Measurements from ENCODE around the gene HPS1.

Gene HPS1

GRCh38 chr10:98414932-98415730, 31.6 kb downstream of the HPS1 start, which contains the start of gene PYROXD2:
Gene PYROXD2 (minus strand): TSS chr10:98415182. CDS start chr10:98415135, 47 bp downstream.
- Histone ChIP-seq H3K9ac (ENCODE audit: low read length) (peak within 1 kb of the TSS; percentile 40; the same call in 1 of the 2 replicates), H3K4me2 (ENCODE audit: low read depth, low read length) (peak within 1 kb of the TSS; percentile 44)
- TF ChIP-seq EZH2 (optimal IDR thresholded peaks at IDR 0.05; ENCODE audit: low read depth, low read length) (no peak), EZH2phosphoT487 (IDR thresholded peaks at IDR 0.05; ENCODE audit: low read length) (no peak)
- TF ChIP-seq, protein P1, sequence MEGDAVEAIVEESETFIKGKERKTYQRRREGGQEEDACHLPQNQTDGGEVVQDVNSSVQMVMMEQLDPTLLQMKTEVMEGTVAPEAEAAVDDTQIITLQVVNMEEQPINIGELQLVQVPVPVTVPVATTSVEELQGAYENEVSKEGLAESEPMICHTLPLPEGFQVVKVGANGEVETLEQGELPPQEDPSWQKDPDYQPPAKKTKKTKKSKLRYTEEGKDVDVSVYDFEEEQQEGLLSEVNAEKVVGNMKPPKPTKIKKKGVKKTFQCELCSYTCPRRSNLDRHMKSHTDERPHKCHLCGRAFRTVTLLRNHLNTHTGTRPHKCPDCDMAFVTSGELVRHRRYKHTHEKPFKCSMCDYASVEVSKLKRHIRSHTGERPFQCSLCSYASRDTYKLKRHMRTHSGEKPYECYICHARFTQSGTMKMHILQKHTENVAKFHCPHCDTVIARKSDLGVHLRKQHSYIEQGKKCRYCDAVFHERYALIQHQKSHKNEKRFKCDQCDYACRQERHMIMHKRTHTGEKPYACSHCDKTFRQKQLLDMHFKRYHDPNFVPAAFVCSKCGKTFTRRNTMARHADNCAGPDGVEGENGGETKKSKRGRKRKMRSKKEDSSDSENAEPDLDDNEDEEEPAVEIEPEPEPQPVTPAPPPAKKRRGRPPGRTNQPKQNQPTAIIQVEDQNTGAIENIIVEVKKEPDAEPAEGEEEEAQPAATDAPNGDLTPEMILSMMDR (IDR thresholded peaks at IDR 0.05; ENCODE audit: low read length), result no peak

DNA sequence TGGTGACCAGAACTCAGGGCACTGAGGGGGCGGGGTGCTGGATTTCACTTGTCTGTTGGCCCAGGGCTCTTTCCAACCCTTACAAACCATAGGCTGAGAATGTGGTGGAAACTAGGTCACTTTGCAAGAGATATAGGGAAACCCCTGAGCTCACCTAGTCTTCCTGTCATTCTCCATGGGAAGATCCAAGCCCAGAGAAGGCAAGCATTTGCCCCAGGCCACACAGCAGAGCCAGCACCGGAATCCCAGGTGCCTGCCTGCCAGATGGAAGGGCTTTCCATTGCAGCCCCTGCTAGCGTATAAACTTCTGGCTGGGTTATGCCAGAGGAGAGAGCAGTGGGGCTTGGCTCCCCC, 32.2 kb downstream of the HPS1 start:
- Histone ChIP-seq H2AFZ (ENCODE audit: low read length) (no peak overlapping the region), H3K27me3 (replicated peaks; ENCODE audit: insufficient read depth, low read length) (no peaks in the 10 kb centered on the region), H3K9me2 (replicated peaks; ENCODE audit: insufficient read depth, low read length) (no peaks in the 10 kb centered on the region), H3F3A (ENCODE audit: insufficient read depth, low read length) (peaks cover 18% of the 10 kb centered on the region), H3K36me3 (replicated peaks; ENCODE audit: insufficient read depth, low read length) (no peaks in the 10 kb centered on the region), H3K9ac (ENCODE audit: low read length) (peak overlapping the region; percentile 40; the same call in 1 of the 2 replicates), H3K4me3 (ENCODE audit: low read length) (peak overlapping the region; percentile 62), H3K4me1 (ENCODE audit: low read length) (peaks cover 34% of the 10 kb centered on the region), H3K79me2 (ENCODE audit: low read length) (peaks cover 9% of the 10 kb centered on the region), H4K20me1 (ENCODE audit: insufficient read depth, low read length) (no peaks in the 10 kb centered on the region), H3K9me3 (replicated peaks; ENCODE audit: insufficient read depth, low read length) (no peaks in the 10 kb centered on the region), H3K4me2 (ENCODE audit: low read depth, low read length) (peak overlapping the region; percentile 44), H3K27ac (ENCODE audit: low read length) (peak overlapping the region; percentile 16; the same call in 1 of the 2 replicates)
- DNase-seq, result no peak
- TF ChIP-seq EZH2phosphoT487 (IDR thresholded peaks at IDR 0.05; ENCODE audit: low read length), result no peak
- no peak for TF ChIP-seq EZH2 (optimal IDR thresholded peaks at IDR 0.05; ENCODE audit: low read depth, low read length)
- TF ChIP-seq, protein P1 (IDR thresholded peaks at IDR 0.05; ENCODE audit: low read length), result no peak

More at GRCh38 chr10:98414932-98415730, 31.6 kb downstream of the HPS1 start, which contains the start of gene PYROXD2:
- peak; percentile 76 for DNase-seq
- H3K9me2 ChIP-seq (replicated peaks; ENCODE audit: insufficient read depth, low read length), result no peaks in the 10 kb centered on the region
- H3K4me1 ChIP-seq (ENCODE audit: low read length), result peaks cover 34% of the 10 kb centered on the region
- no peaks in the 10 kb centered on the region for H3K9me3 ChIP-seq (replicated peaks; ENCODE audit: insufficient read depth, low read length)
- no peaks in the 10 kb centered on the region for H3K27me3 ChIP-seq (replicated peaks; ENCODE audit: insufficient read depth, low read length)
- H3K79me2 ChIP-seq (ENCODE audit: low read length), result peaks cover 9% of the 10 kb centered on the region
- no peaks in the 10 kb centered on the region for H3K36me3 ChIP-seq (replicated peaks; ENCODE audit: insufficient read depth, low read length)
- H3F3A ChIP-seq (ENCODE audit: insufficient read depth, low read length), result peaks cover 18% of the 10 kb centered on the region
- H3K27ac ChIP-seq (ENCODE audit: low read length), result peak within 1 kb of the TSS; percentile 16; the same call in 1 of the 2 replicates
- H2AFZ ChIP-seq (ENCODE audit: low read length), result peak within 1 kb of the TSS; percentile 25; the same call in 1 of the 2 replicates
- H4K20me1 ChIP-seq (ENCODE audit: insufficient read depth, low read length), result no peaks in the 10 kb centered on the region
- H3K4me3 ChIP-seq (ENCODE audit: low read length), result peak within 1 kb of the TSS; percentile 62

GRCh38 chr10:98411768-98412167, 35.0 kb downstream of the HPS1 start:
- no peaks in the 10 kb centered on the region for H3K36me3 ChIP-seq (replicated peaks; ENCODE audit: insufficient read depth, low read length)
- H3K9me2 ChIP-seq (replicated peaks; ENCODE audit: insufficient read depth, low read length), result no peaks in the 10 kb centered on the region
- no peaks in the 10 kb centered on the region for H4K20me1 ChIP-seq (ENCODE audit: insufficient read depth, low read length)
- no peaks in the 10 kb centered on the region for H3K9me3 ChIP-seq (replicated peaks; ENCODE audit: insufficient read depth, low read length)
- no peak for DNase-seq
- peaks cover 18% of the 10 kb centered on the region for H3F3A ChIP-seq (ENCODE audit: insufficient read depth, low read length)
- TF ChIP-seq, protein P1 (IDR thresholded peaks at IDR 0.05; ENCODE audit: low read length), result no peak
- no peak for TF ChIP-seq EZH2 (optimal IDR thresholded peaks at IDR 0.05; ENCODE audit: low read depth, low read length)
- H2AFZ ChIP-seq (ENCODE audit: low read length), result 0 out of 2 replicates have a peak overlapping the region, but pooled peaks have one; percentile 18
- no peak overlapping the region; the same call in 1 of the 2 replicates for H3K4me3 ChIP-seq (ENCODE audit: low read length)
- H3K4me2 ChIP-seq (ENCODE audit: low read depth, low read length), result peak overlapping the region; percentile 51
- no peak overlapping the region for H3K9ac ChIP-seq (ENCODE audit: low read length)
- H3K79me2 ChIP-seq (ENCODE audit: low read length), result peaks cover 9% of the 10 kb centered on the region
- peak overlapping the region; percentile 85 for H3K27ac ChIP-seq (ENCODE audit: low read length)
- no peaks in the 10 kb centered on the region for H3K27me3 ChIP-seq (replicated peaks; ENCODE audit: insufficient read depth, low read length)
- peaks cover 34% of the 10 kb centered on the region for H3K4me1 ChIP-seq (ENCODE audit: low read length)

All from MM.1S (cell line).